GM19455 (cell line): ENCODE measurements around the gene FHL3.

Source experiments
- ATAC-seq: cut with Tn5 transposase; IDR thresholded peaks from one replicate; pipeline ENCODE4 v1.9.1; 2021; ENCODE audit not compliant: unreplicated experiment

FHL3 gene

GRCh38 chr1:38014724-38015424 is 9.6 kb upstream of the FHL3 start:
- ATAC-seq, result no peak

GRCh38 chr1:38014171-38014570 is 8.9 kb upstream of the FHL3 start:
- no peak for ATAC-seq

GRCh38 chr1:38013227-38013622 is 7.9 kb upstream of the FHL3 start:
- no peak for ATAC-seq

GRCh38 chr1:38012363-38013226 is 7.3 kb upstream of the FHL3 start, which contains the start of gene UTP11:
TSS of gene UTP11 (plus strand) at chr1:38012734. CDS start at chr1:38012803, 69 bp downstream.
- ATAC-seq, result peak; percentile 95

- no peak for ATAC-seq
Observed at GRCh38 chr1:38009841-38010180, 4.5 kb upstream of the FHL3 start.

- no peak for ATAC-seq
Observed at GRCh38 chr1:38009088-38009840, 4.0 kb upstream of the FHL3 start.

- no peak for ATAC-seq
Observed at GRCh38 chr1:38006008-38006828, 904 bp upstream of the FHL3 start.

- ATAC-seq, result no peak
Observed at GRCh38 chr1:38004284-38005108, 818 bp downstream of the FHL3 start.

GRCh38 chr1:38003261-38004250 is 1.8 kb downstream of the FHL3 start:
- no peak for ATAC-seq

GRCh38 chr1:38000529-38001455 is 4.5 kb downstream of the FHL3 start:
- ATAC-seq, result no peak

- no peak for ATAC-seq
Observed at GRCh38 chr1:38000233-38000528, 5.1 kb downstream of the FHL3 start.

- ATAC-seq, result no peak
Observed at GRCh38 chr1:37999430-38000232, 5.7 kb downstream of the FHL3 start.

GRCh38 chr1:37998913-37999429 is 6.3 kb downstream of the FHL3 start:
- no peak for ATAC-seq

- no peak for ATAC-seq
Observed at GRCh38 chr1:37998089-37998808, 7.1 kb downstream of the FHL3 start.

- ATAC-seq, result no peak
Observed at GRCh38 chr1:37997256-37998088, 7.8 kb downstream of the FHL3 start.
